GM12873 (cell line): Measurements from ENCODE around the gene LRRC70.

Experiments
- CTCF ChIP-seq: IDR thresholded peaks from 2 replicates; pipeline ENCODE4 v1.5.1; 2012; ENCODE audit warnings: low read depth, mild to moderate bottlenecking, moderate library complexity, low read length, control low read depth; ENCODE audit not compliant: insufficient read depth; ENCODE audit errors: missing control alignments

The LRRC70 gene

GRCh38 chr5:62576570-62577170 lies 1.9 kb upstream of the LRRC70 start:
- TF ChIP-seq CTCF = no peak

- TF ChIP-seq CTCF = no peak
These were observed 1.1 kb upstream of the LRRC70 start for GRCh38 chr5:62577488-62577887.

GRCh38 chr5:62579761-62580160 lies 1.1 kb downstream of the LRRC70 start:
- no peak for TF ChIP-seq CTCF

- no peak for TF ChIP-seq CTCF
These were observed 3.4 kb downstream of the LRRC70 start for GRCh38 chr5:62581836-62582597.

- TF ChIP-seq CTCF = no peak
These were observed 5.8 kb downstream of the LRRC70 start for GRCh38 chr5:62584391-62584790.

GRCh38 chr5:62585306-62585705 lies 6.7 kb downstream of the LRRC70 start:
- TF ChIP-seq CTCF = no peak

GRCh38 chr5:62585751-62586150 lies 7.1 kb downstream of the LRRC70 start:
- TF ChIP-seq CTCF = no peak
